Subcutaneous abdominal adipose tissue (tissue), 5 donors: ENCODE data around the gene ERICH3.

Experiments
- H3K27ac ChIP-seq: one replicate; pipeline ENCODE4 v1.7.0; 2013; ENCODE audit warnings: low read depth, mild to moderate bottlenecking, inconsistent platforms, low read length, moderate library complexity
- H3K27me3 ChIP-seq, 5 donors: one replicate each; pipeline ENCODE4 v1.7.0; 2013; ENCODE audit warnings: low read length in 5 of 5, inconsistent platforms in 1 of 5; ENCODE audit not compliant: control insufficient read depth in 5 of 5, insufficient read depth in 4 of 5
- H3K36me3 ChIP-seq, 5 donors: one replicate each; pipeline ENCODE4 v1.7.0; 2013; ENCODE audit warnings: low read length in 5 of 5; ENCODE audit not compliant: control insufficient read depth in 5 of 5, insufficient read depth in 5 of 5
- H3K4me1 ChIP-seq, 5 donors: one replicate each; pipeline ENCODE4 v1.7.0; 2013; ENCODE audit warnings: low read length in 5 of 5, mild to moderate bottlenecking in 3 of 5, moderate library complexity in 1 of 5; ENCODE audit not compliant: control insufficient read depth in 5 of 5, insufficient read depth in 5 of 5
- H3K4me3 ChIP-seq, 5 donors: one replicate each; pipeline ENCODE4 v1.7.0; 2013; ENCODE audit warnings: low read length in 5 of 5, low read depth in 1 of 5
- H3K9ac ChIP-seq, 5 donors: one replicate each; pipeline ENCODE4 v1.7.0; 2013; ENCODE audit warnings: low read length in 5 of 5, mild to moderate bottlenecking in 4 of 5, moderate library complexity in 3 of 5
- H3K9me3 ChIP-seq, 5 donors: one replicate each; pipeline ENCODE4 v1.7.0; 2013; ENCODE audit warnings: low read length in 5 of 5; ENCODE audit not compliant: control insufficient read depth in 5 of 5
- donor health status: healthy.
- donor health status: healthy.
- donor health status: healthy.
- donor health status: healthy.
- donor health status: healthy.

ERICH3 gene, protein sequence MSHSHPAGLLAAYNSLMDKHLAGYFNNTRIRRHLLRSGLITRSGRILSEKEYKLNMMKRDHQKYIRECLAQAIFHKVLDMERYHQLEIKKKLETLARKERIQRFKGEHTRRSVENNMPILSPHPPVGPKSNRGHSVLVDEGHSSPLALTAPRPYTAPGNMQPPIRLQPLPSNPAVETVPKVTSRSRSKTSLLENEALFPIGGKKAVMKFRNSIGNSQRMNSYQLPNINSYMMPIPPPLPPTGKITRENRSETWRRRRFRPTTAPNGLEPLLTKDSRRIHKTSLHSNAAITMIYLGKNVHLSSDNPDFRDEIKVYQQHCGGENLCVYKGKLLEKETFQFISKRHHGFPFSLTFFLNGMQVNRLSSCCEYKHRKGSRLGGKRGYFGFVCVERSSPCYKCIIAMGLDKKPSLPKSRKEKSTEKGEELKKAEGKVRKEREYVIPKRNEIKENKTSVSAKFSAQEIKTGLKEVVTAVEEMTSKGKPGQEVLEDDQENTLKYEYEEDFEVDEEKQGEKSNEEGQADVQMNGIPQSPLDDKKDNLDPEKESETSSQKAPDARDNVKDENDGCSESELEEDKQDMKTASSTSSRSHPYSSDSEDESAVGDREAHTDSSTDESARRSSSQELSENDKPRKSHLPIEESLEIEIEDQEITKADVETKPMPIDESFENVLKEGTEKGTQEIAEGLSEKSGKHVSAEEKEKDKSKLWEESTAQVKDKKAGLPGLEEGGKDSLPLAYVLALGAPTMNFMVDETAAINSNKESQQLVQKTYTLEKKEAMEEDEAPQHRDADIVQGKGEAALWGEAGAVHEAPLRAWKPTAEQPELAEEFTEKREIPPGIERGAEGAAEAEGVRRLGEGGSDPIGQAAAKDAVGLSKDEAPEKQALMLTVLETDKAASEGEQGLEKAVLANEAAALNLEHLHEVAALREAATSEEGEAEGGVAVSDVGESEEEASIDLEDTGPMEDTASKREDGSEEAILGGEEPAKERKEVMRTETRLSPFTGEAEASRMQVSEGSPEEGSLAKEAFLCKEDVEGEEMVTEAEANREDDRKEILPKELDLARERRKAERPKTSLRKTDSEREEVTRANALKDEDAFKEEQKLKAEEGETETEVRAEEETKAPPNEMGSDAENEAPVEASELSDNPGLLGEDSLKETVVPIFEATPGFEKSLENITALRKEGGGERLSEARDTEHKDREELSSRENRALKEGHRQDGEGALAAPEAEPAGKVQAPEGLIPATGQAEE (N-terminal part only)

DNA sequence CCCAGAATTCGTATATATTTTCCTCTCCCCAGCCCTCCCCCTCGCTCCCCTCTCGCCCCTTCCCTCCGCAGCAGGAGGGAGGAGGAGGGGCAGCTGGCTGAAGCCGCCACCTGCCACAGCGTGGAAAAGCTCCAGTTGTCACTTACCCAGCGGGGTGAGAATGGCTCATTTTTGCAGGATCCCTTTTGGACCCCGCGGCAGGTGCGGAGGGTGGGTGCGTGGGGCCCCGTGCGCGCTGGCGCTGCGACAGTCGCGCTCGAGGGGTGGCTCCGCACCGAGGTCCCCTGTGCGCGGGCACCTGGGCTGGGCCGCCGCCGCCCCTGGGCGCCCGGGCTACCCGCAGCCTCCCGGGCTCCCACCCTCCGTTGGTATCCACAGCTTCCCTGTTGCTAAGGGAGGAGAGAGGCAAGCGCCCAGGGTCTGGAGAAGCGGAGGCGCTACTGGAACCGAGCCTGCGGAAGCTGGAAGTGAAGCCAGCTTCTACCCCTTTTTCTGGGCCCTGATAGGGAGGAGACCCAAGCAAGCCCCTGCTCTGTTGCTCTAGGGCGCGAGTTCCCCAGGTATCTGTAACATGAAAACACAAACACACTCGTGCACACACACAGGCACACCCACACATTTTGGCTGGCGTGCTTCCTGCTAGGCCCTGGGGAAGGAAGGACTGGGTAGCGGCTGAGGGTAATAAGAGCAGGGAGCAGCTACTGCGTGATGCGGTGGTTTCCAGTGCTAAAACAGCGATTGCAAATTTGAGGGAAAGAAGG is at the start of gene ERICH3:
Gene ERICH3 (minus strand): TSS at position 442 of the 761 bp plus-strand sequence. CDS start 273 bp downstream, at position 169.
- H3K9ac ChIP-seq, result peak within 1 kb of the TSS in 1 of 5 donors; percentile 17
- peaks cover 0 to 11% (median 8%) of the 10 kb centered on the region in 5 donors for H3K4me1 ChIP-seq
- H3K27ac ChIP-seq, result no peak within 1 kb of the TSS
- no peaks in the 10 kb centered on the region for H3K36me3 ChIP-seq
- H3K9me3 ChIP-seq, result peaks cover 0 to 3% (median 0%) of the 10 kb centered on the region in 5 donors
- peaks cover 9 to 16% (median 14%) of the 10 kb centered on the region in 5 donors for H3K27me3 ChIP-seq
- peak within 1 kb of the TSS in 4 of 5 donors; percentile 38 to 68 (median 54) for H3K4me3 ChIP-seq

GRCh38 chr1:74717626-74718025 is 44.0 kb upstream of the ERICH3 start:
- H3K27me3 ChIP-seq, result no peaks in the 10 kb centered on the region
- no peak overlapping the region for H3K4me3 ChIP-seq
- peaks cover 49 to 86% (median 81%) of the 10 kb centered on the region in 5 donors for H3K36me3 ChIP-seq
- no peak overlapping the region for H3K27ac ChIP-seq
- no peak overlapping the region for H3K9ac ChIP-seq
- no peaks in the 10 kb centered on the region for H3K9me3 ChIP-seq
- no peaks in the 10 kb centered on the region for H3K4me1 ChIP-seq

DNA sequence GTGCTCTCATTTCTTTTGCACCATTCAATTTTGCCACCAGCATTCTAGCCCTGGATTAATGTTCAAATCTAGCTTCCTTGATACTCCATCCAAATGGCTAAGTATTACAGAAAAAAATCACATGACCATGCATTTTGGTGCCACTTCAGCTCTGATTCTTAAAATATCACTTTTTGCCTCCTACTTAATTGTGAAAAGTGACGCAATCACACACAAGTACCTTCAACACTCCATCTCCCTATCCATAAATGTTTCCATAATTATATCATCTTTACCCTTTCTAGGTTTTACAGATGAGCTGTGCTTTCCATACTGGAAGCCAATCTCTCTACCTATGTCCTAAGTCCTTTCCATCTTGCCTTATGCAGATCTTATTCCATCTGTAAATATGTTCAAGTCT is 43.2 kb upstream of the ERICH3 start:
- Histone ChIP-seq H3K27me3 (no peaks in the 10 kb centered on the region), H3K9me3 (no peaks in the 10 kb centered on the region), H3K9ac (no peak overlapping the region), H3K4me1 (no peaks in the 10 kb centered on the region), H3K27ac (no peak overlapping the region), H3K36me3 (peaks cover 43 to 84% (median 80%) of the 10 kb centered on the region in 5 donors), H3K4me3 (no peak overlapping the region)

GRCh38 chr1:74715806-74716205 is 42.2 kb upstream of the ERICH3 start:
- H3K4me3 ChIP-seq, result no peak overlapping the region
- H3K27ac ChIP-seq, result no peak overlapping the region
- H3K9ac ChIP-seq, result no peak overlapping the region
- no peaks in the 10 kb centered on the region for H3K9me3 ChIP-seq
- peaks cover 40 to 84% (median 77%) of the 10 kb centered on the region in 5 donors for H3K36me3 ChIP-seq
- H3K4me1 ChIP-seq, result no peaks in the 10 kb centered on the region
- H3K27me3 ChIP-seq, result no peaks in the 10 kb centered on the region

DNA sequence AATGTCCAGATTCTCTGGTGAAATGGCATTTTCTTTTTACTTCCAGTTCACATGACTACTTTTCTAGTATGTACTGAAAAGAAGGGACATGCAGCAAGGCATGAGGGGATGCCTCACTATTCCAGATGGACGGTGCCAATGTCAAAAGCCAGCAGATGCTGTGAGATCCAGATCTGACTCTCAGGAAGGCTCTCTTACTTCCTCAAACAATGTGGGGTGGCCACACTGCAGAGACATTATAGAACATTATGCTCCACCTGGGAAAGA is 41.6 kb upstream of the ERICH3 start:
- Histone ChIP-seq H3K27ac (no peak overlapping the region), H3K27me3 (no peaks in the 10 kb centered on the region), H3K36me3 (peaks cover 34 to 82% (median 71%) of the 10 kb centered on the region in 5 donors), H3K9ac (no peak overlapping the region), H3K4me3 (no peak overlapping the region), H3K9me3 (no peaks in the 10 kb centered on the region), H3K4me1 (no peaks in the 10 kb centered on the region)

DNA sequence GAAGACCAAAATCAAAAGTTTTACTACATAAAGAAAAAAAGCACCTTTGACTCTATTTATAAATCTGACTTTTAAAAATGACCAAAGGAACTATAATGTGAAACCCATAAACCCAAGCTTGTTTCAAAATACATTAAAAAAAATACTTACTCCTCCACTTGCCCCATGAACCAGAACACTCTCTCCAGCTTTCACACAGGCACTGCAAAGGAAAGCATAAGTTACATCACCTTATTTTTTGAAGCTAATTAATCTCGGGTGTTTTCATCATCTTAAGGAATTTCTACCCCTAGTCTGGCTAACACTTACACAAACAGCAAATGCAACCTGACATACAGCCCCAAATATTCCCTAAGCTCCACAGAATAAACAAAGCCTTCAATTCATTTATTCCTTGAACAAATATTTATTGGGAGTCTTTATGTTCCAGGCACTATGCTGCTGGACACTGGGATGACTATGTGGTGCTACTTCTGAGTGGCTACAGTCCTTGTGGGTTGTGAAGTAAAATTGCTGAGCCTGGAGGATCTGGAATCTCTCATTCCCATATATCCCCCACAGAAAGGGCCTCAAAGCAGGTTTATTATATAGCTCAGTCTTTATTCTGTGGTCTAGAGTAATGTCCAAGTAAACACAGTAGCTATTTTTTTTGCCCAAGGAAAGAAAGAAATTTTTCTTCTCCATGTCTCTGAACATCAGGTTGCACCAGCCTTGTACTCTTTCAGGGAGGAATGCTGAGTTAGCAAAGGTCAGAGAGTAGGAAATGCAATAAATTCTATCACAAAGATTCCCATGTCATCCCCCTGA is 41.0 kb upstream of the ERICH3 start:
- Histone ChIP-seq H3K27ac (no peak overlapping the region), H3K4me3 (no peak overlapping the region), H3K27me3 (no peaks in the 10 kb centered on the region), H3K9me3 (no peaks in the 10 kb centered on the region), H3K9ac (no peak overlapping the region), H3K4me1 (no peaks in the 10 kb centered on the region), H3K36me3 (peaks cover 29 to 81% (median 69%) of the 10 kb centered on the region in 5 donors)

GRCh38 chr1:74713849-74714248 is 40.3 kb upstream of the ERICH3 start:
- H3K36me3 ChIP-seq, result peaks cover 30 to 84% (median 73%) of the 10 kb centered on the region in 5 donors
- H3K4me1 ChIP-seq, result no peaks in the 10 kb centered on the region
- no peaks in the 10 kb centered on the region for H3K9me3 ChIP-seq
- H3K27ac ChIP-seq, result no peak overlapping the region
- H3K4me3 ChIP-seq, result no peak overlapping the region
- H3K27me3 ChIP-seq, result no peaks in the 10 kb centered on the region
- H3K9ac ChIP-seq, result no peak overlapping the region

DNA sequence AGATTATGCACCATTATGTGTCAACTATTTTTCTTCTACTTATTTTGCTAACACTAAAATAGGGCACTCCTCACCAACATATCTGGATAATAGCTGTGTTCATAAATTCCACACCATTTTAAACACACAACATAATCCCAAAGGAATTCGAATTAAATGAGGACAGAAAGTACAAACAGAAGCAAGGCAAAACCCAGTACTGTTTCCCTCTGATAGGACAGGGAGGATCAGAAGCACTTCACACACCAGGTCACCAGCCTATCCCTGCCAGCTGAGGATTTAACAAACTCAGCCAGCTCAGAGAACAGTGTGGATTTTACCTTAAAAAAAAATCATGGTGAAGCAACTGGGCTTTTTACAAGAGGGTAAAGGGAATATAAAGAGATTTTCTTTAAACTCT is 39.3 kb upstream of the ERICH3 start:
- Histone ChIP-seq H3K27ac (no peak overlapping the region), H3K4me1 (no peaks in the 10 kb centered on the region), H3K27me3 (no peaks in the 10 kb centered on the region), H3K9ac (no peak overlapping the region), H3K9me3 (no peaks in the 10 kb centered on the region), H3K4me3 (no peak overlapping the region), H3K36me3 (peaks cover 30 to 85% (median 73%) of the 10 kb centered on the region in 5 donors)
